Measurements from ENCODE around the gene PTPRZ1. TPM values are rescaled to one million over a fixed set of nuclear protein-coding genes. Genes with fewer than 3 reads are reported as not detected.

PTPRZ1 gene
- total and polyA plus RNA-seq, 2 of the 13 experiments (the other 11 are each of a cell fraction or from before 2014, with no cell fraction given), result not detected

DNA sequence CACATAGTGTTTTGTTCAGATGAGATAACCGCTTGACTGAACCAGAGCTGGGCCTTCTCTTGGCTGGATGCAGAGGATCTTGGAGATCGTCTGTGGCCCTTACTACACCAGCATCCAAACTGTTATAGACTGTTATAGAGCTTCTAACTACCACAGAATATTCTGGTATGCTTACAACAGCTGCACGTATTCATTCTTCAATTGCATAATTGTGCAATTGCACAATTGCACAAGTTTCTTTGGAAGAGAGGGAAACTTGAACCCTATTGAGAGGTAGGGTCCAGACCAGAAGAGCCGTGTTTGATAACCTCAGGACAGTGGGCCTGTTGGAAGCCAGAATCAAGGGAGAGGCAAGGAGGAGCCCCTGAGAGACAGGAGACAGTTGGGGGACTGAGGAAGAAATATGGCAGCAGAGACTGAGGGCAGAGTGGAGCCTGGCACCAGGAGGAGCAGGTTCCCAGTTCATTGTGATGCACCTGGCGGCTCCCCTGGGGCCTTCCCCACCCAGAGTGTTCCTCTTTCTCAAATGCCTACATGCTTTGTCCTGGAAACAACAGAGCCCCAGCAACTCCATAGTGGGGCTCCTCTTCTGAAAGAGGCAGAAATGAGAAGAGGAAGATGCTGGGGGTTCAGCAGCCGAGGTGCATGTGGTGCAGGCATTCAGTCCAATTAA is 64.1 kb downstream of the PTPRZ1 start:
- no peak overlapping the region for H3K27ac ChIP-seq (ENCODE audit: extremely low read length, insufficient read depth, low read length)
- no peaks in the 10 kb centered on the region for H3K27me3 ChIP-seq (ENCODE audit: control insufficient read depth in 1 of 2, insufficient read depth in 2 of 2, low read length in 2 of 2)
- ChIA-PET POLR2A (no interaction called here), CTCF (ENCODE audit: low intra/inter-chr PET ratio, low total read pairs) (no interaction called here)
- intact Hi-C loops (cut with micrococcal nuclease; ENCODE audit: unreplicated experiment) (no loop called here), in situ Hi-C loops (cut with HindIII; ENCODE audit: extremely low pct_ligation_motif_present, low pct_unique_long_range_greater_than_20kb) (no loop called here)
- no peak overlapping the region for H3K9ac ChIP-seq (ENCODE audit: insufficient read depth, low read depth, low read length)
- TF ChIP-seq ZNF484 (CRISPR knock-in tag; IDR thresholded peaks at IDR 0.05; ENCODE audit: borderline replicate concordance, low read depth) (no peak), CEBPB (IDR thresholded peaks at IDR 0.05; ENCODE audit: borderline replicate concordance, low read depth, low read length) (peak; percentile 53; the same call in 1 of the 2 replicates), RXRB (CRISPR knock-in tag; IDR thresholded peaks at IDR 0.05; ENCODE audit: borderline replicate concordance) (no peak), SKI (IDR thresholded peaks at IDR 0.05; ENCODE audit: partially characterized antibody) (no peak)
- H3K36me3 ChIP-seq (replicated peaks in 1 of 2; ENCODE audit: control insufficient read depth in 1 of 2, insufficient read depth in 2 of 2, low read length in 2 of 2), result no peaks in the 10 kb centered on the region
- no peak overlapping the region for H2AFZ ChIP-seq (ENCODE audit: low read length)
- no peak for FAIRE-seq
- H3K4me3 ChIP-seq (replicated peaks in 1 of 3; ENCODE audit: insufficient read depth in 1 of 3, low read depth in 2 of 3, low read length in 3 of 3), result no peak overlapping the region
- no peaks in the 10 kb centered on the region for H3K4me1 ChIP-seq (ENCODE audit: insufficient read depth, low read length)
- 21% methylated on average over 6 of the region's 6 CpGs for WGBS (ENCODE audit: low lambda C conversion rate)
- H3K4me2 ChIP-seq (ENCODE audit: low read depth, low read length), result no peak overlapping the region
- no TSS peak for BruUV-seq (replicated peaks)
- no peak for ATAC-seq
- no peaks in the 10 kb centered on the region for H4K20me1 ChIP-seq (ENCODE audit: insufficient read depth, low read length)
- no peak for DNase-seq (ENCODE audit: low spot score)
- no peaks in the 10 kb centered on the region for H3K9me3 ChIP-seq (ENCODE audit: low read length)
- no peaks in the 10 kb centered on the region for H3K79me2 ChIP-seq (ENCODE audit: insufficient read depth, low read length)

DNA sequence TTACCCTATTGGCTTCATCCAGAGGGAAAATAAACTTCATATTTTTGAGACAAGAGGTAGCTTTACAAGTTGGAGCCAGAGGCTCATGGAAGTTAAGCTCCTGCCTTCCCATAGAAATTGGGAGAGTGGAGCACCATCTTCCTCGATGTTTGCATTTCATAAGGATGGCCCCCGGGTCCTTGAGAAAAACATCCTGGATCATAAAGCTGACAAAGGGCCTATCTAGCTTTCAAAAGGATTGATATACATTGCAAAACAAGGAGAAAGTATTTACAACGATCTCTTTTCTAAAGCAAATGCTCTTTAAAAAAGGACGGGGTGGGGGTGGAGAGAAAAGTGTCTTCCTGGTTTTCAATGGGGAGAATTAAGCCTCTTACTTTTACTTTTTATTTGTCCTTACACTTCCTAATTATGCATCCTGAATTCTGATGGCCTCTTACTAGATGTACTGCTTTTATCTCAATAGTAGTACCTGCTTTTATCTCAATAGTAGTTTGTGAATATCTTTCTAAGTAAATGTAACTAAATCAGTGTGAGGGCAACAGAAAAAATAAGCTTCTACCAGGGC is 65.6 kb downstream of the PTPRZ1 start:
- BruUV-seq (replicated peaks), result no TSS peak
- ATAC-seq, result no peak
- no peaks in the 10 kb centered on the region for H3K36me3 ChIP-seq (replicated peaks in 1 of 2; ENCODE audit: control insufficient read depth in 1 of 2, insufficient read depth in 2 of 2, low read length in 2 of 2)
- H3K9ac ChIP-seq (ENCODE audit: insufficient read depth, low read depth, low read length), result no peak overlapping the region
- DNase-seq (ENCODE audit: low spot score), result no peak
- H3K27ac ChIP-seq (ENCODE audit: extremely low read length, insufficient read depth, low read length), result no peak overlapping the region
- no peak overlapping the region for H2AFZ ChIP-seq (ENCODE audit: low read length)
- H4K20me1 ChIP-seq (ENCODE audit: insufficient read depth, low read length), result no peaks in the 10 kb centered on the region
- FAIRE-seq, result no peak
- H3K9me3 ChIP-seq (ENCODE audit: low read length), result no peaks in the 10 kb centered on the region
- ChIA-PET CTCF (ENCODE audit: low intra/inter-chr PET ratio, low total read pairs) (no interaction called here), POLR2A (no interaction called here)
- no peak overlapping the region for H3K4me2 ChIP-seq (ENCODE audit: low read depth, low read length)
- no peak overlapping the region for H3K4me3 ChIP-seq (replicated peaks in 1 of 3; ENCODE audit: insufficient read depth in 1 of 3, low read depth in 2 of 3, low read length in 3 of 3)
- H3K79me2 ChIP-seq (ENCODE audit: insufficient read depth, low read length), result no peaks in the 10 kb centered on the region
- no peaks in the 10 kb centered on the region for H3K4me1 ChIP-seq (ENCODE audit: insufficient read depth, low read length)
- WGBS (ENCODE audit: low lambda C conversion rate), result 3% methylated on average over 4 of the region's 4 CpGs
- H3K27me3 ChIP-seq (ENCODE audit: control insufficient read depth in 1 of 2, insufficient read depth in 2 of 2, low read length in 2 of 2), result no peaks in the 10 kb centered on the region
- in situ Hi-C loops (cut with HindIII; ENCODE audit: extremely low pct_ligation_motif_present, low pct_unique_long_range_greater_than_20kb) (no loop called here), intact Hi-C loops (cut with micrococcal nuclease; ENCODE audit: unreplicated experiment) (no loop called here)
- TF ChIP-seq, protein P1, sequence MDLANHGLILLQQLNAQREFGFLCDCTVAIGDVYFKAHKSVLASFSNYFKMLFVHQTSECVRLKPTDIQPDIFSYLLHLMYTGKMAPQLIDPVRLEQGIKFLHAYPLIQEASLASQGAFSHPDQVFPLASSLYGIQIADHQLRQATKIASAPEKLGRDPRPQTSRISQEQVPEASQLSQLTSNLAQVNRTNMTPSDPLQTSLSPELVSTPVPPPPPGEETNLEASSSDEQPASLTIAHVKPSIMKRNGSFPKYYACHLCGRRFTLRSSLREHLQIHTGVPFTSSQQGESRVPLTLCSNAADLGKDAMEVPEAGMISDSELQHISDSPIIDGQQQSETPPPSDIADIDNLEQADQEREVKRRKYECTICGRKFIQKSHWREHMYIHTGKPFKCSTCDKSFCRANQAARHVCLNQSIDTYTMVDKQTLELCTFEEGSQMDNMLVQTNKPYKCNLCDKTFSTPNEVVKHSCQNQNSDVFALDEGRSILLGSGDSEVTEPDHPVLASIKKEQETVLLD (CRISPR knock-in tag; IDR thresholded peaks at IDR 0.05; ENCODE audit: low read depth), result no peak
- TF ChIP-seq THYN1 (CRISPR knock-in tag; IDR thresholded peaks at IDR 0.05; ENCODE audit: borderline replicate concordance, low read depth), result no peak
- TF ChIP-seq MBD4 (IDR thresholded peaks at IDR 0.05; ENCODE audit: borderline replicate concordance, low read length), result no peak
- TF ChIP-seq ZNF251 (CRISPR knock-in tag; IDR thresholded peaks at IDR 0.05), result no peak
- TF ChIP-seq ZNF230 (CRISPR knock-in tag; IDR thresholded peaks at IDR 0.05), result no peak
- TF ChIP-seq ISX (CRISPR knock-in tag; conservative IDR thresholded peaks at IDR 0.05), result no peak
- no peak for TF ChIP-seq MXD1 (CRISPR knock-in tag; IDR thresholded peaks at IDR 0.05)
- TF ChIP-seq GTF2F1 (IDR thresholded peaks at IDR 0.05; ENCODE audit: low read length), result no peak
- TF ChIP-seq, protein P2, sequence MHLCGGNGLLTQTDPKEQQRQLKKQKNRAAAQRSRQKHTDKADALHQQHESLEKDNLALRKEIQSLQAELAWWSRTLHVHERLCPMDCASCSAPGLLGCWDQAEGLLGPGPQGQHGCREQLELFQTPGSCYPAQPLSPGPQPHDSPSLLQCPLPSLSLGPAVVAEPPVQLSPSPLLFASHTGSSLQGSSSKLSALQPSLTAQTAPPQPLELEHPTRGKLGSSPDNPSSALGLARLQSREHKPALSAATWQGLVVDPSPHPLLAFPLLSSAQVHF (CRISPR knock-in tag; IDR thresholded peaks at IDR 0.05), result no peak
- TF ChIP-seq ZNF264 (CRISPR knock-in tag; IDR thresholded peaks at IDR 0.05), result no peak
- no peak for TF ChIP-seq RXRA (CRISPR knock-in tag; IDR thresholded peaks at IDR 0.05)
- TF ChIP-seq EHMT2 (IDR thresholded peaks at IDR 0.05; ENCODE audit: borderline replicate concordance, low read depth, low read length), result no peak
- TF ChIP-seq TOPORS (CRISPR knock-in tag; IDR thresholded peaks at IDR 0.05), result no peak
